Kidney epithelial cell (primary cell): ENCODE measurements around the gene NXN. TPM values are rescaled to one million over a fixed set of nuclear protein-coding genes. Genes with fewer than 3 reads are reported as not detected.
"Not testable (repeated sequence)": the region's sequence is repeated elsewhere in the genome, so short reads cannot be mapped to it uniquely, and the experiment has no call there.

ENCODE experiments used
- DNase-seq: peaks from one replicate; pipeline ENCODE4 v3.0.0-alpha.2; 2010; ENCODE audit warnings: low read depth
- H3K27me3 ChIP-seq: 2 replicates; pipeline ENCODE4 v1.6.0; 2011; ENCODE audit warnings: low read length; ENCODE audit not compliant: control insufficient read depth, insufficient read depth
- H3K36me3 ChIP-seq: 2 replicates; pipeline ENCODE4 v1.5.1; 2011; ENCODE audit warnings: low read length; ENCODE audit not compliant: control insufficient read depth, insufficient read depth
- H3K4me3 ChIP-seq: 2 replicates; pipeline ENCODE4 v1.5.1; 2011; ENCODE audit warnings: low read depth, mild to moderate bottlenecking, control low read depth, low read length
- CTCF ChIP-seq: IDR thresholded peaks from 2 replicates; pipeline ENCODE4 v1.5.1; 2011; ENCODE audit warnings: mild to moderate bottlenecking, moderate library complexity, low read length, control low read depth, inconsistent platforms; ENCODE audit not compliant: insufficient read depth, poor library complexity, severe bottlenecking
- total RNA-seq: library from RNA; depleted of rRNA; stranded (reverse); fragments of >200 nt; gene quantifications from 2 replicates; pipeline ENCODE4 v1.2.3, GENCODE V29; 2015

Gene NXN
- total RNA-seq, 1 donor from 2014 or later: 34.3 TPM

GRCh38 chr17:838486-838885, 141.1 kb downstream of the NXN start:
- Histone ChIP-seq H3K36me3 (no peaks in the 10 kb centered on the region), H3K27me3 (no peaks in the 10 kb centered on the region), H3K4me3 (no peak overlapping the region)
- no peak for TF ChIP-seq CTCF
- DNase-seq: no peak

GRCh38 chr17:836151-836550, 143.4 kb downstream of the NXN start:
- no peak overlapping the region for H3K4me3 ChIP-seq
- H3K36me3 ChIP-seq: no peaks in the 10 kb centered on the region
- TF ChIP-seq CTCF: no peak
- H3K27me3 ChIP-seq: no peaks in the 10 kb centered on the region
- no peak for DNase-seq

- H3K4me3 ChIP-seq, H3K36me3 ChIP-seq, DNase-seq, H3K27me3 ChIP-seq: not testable (repeated sequence)
These were observed 143.9 kb downstream of the NXN start for GRCh38 chr17:835721-836120.

GRCh38 chr17:835263-835662, 144.3 kb downstream of the NXN start:
- Histone ChIP-seq H3K4me3 (no peak overlapping the region), H3K36me3 (no peaks in the 10 kb centered on the region), H3K27me3 (no peaks in the 10 kb centered on the region)
- no peak for TF ChIP-seq CTCF
- peak; percentile 84 for DNase-seq

GRCh38 chr17:834136-834535, 145.4 kb downstream of the NXN start:
- no peak for TF ChIP-seq CTCF
- Histone ChIP-seq H3K27me3 (no peaks in the 10 kb centered on the region), H3K36me3 (no peaks in the 10 kb centered on the region), H3K4me3 (no peak overlapping the region)
- no peak for DNase-seq

- Histone ChIP-seq H3K36me3 (no peaks in the 10 kb centered on the region), H3K4me3 (no peak overlapping the region), H3K27me3 (no peaks in the 10 kb centered on the region)
- no peak for TF ChIP-seq CTCF
- DNase-seq: no peak
These were observed 148.6 kb downstream of the NXN start for GRCh38 chr17:830950-831349.
